HepG2 (cell line): ENCODE measurements around the gene TMEM185A.
"Not testable (repeated sequence)": the region's sequence is repeated elsewhere in the genome, so short reads cannot be mapped to it uniquely, and the experiment has no call there.

Experiments used
- MXI1 ChIP-seq: IDR thresholded peaks from 3 replicates; pipeline ENCODE4 v1.6.1; 2012; ENCODE audit warnings: low read depth, low read length, inconsistent platforms, borderline replicate concordance
- POLR2AphosphoS2 ChIP-seq: IDR thresholded peaks from 2 replicates; pipeline ENCODE4 v1.6.1; 2011; ENCODE audit warnings: low read depth, low read length, improper control_type of control experiment
- ZNF317 ChIP-seq: sonication (generic); formaldehyde crosslinking; IDR thresholded peaks from 2 replicates; pipeline ENCODE4 v1.5.0; 2020; ENCODE audit warnings: mild to moderate bottlenecking, missing genetic modification reagents
- ZNF703 ChIP-seq: sonication (generic); formaldehyde crosslinking; IDR thresholded peaks from 2 replicates; pipeline ENCODE4 v1.5.1; 2020; ENCODE audit warnings: missing genetic modification reagents, mild to moderate bottlenecking, moderate library complexity, borderline replicate concordance
- TF ChIP-seq, protein P1 (sequence below): sonication (generic); formaldehyde crosslinking; IDR thresholded peaks from 2 replicates; pipeline ENCODE4 v1.4.0; 2020; ENCODE audit warnings: missing genetic modification reagents

DNA sequence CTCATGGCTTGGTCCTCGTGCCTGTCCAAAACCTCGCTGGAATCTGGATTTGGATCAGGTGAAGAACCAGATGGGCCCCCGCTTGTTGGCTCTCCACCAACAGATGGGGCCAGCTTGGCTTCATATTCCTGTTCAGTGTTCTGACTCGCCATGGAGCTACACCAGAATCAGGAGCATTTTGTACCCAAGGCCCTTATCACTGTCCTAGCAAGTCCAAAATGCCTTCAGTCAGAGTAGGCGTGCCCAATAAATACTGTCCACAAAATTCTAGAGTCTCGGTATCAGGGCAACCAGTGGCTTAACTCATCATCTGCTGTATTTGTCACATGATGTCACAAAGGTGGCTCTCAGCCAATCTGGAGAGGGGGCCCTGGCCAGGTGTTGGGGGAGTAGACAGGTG lies 81.9 kb downstream of the TMEM185A start, which contains the start of gene HSFX3:
- TF ChIP-seq MXI1; ZNF703 (CRISPR knock-in tag); ZNF317 (CRISPR knock-in tag); POLR2AphosphoS2: not testable (repeated sequence)
- TF ChIP-seq, protein P1, sequence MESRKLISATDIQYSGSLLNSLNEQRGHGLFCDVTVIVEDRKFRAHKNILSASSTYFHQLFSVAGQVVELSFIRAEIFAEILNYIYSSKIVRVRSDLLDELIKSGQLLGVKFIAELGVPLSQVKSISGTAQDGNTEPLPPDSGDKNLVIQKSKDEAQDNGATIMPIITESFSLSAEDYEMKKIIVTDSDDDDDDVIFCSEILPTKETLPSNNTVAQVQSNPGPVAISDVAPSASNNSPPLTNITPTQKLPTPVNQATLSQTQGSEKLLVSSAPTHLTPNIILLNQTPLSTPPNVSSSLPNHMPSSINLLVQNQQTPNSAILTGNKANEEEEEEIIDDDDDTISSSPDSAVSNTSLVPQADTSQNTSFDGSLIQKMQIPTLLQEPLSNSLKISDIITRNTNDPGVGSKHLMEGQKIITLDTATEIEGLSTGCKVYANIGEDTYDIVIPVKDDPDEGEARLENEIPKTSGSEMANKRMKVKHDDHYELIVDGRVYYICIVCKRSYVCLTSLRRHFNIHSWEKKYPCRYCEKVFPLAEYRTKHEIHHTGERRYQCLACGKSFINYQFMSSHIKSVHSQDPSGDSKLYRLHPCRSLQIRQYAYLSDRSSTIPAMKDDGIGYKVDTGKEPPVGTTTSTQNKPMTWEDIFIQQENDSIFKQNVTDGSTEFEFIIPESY (CRISPR knock-in tag): not testable (repeated sequence)
